ENCODE data around the gene EHBP1. TPM values are rescaled to one million over a fixed set of nuclear protein-coding genes. Genes with fewer than 3 reads are reported as not detected.
"Not testable (repeated sequence)": the region's sequence is repeated elsewhere in the genome, so short reads cannot be mapped to it uniquely, and the experiment has no call there.

Gene EHBP1
- total RNA-seq, 2 donors from 2014 or later: 22.4 to 22.9 TPM

DNA sequence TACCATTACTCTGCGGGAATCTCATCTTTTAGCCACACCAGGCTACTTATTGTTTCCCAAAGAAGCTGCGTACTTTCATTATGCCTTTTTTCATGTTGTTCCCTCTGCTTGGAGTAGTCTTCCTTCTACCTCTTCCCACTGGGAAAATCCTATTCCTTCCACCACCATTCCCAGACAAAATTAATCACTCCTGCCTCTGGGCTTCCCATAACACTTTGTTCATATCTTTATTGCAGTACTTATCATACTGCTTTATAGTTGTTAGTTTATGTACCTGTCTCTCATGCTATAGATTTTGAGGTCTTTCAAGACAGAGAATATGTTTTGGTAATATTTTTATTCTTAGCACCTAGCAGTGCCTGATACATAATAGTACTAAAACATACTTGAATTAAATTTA is 361.3 kb downstream of the EHBP1 start:
- no peaks in the 10 kb centered on the region for H3K36me3 ChIP-seq
- peaks cover 0 to 19% of the 10 kb centered on the region in 2 donors for H3K27me3 ChIP-seq
- H3K9me3 ChIP-seq: no peaks in the 10 kb centered on the region
- no peak overlapping the region for H3K27ac ChIP-seq
- no peaks in the 10 kb centered on the region for H3K4me1 ChIP-seq
- TF ChIP-seq, protein P1, sequence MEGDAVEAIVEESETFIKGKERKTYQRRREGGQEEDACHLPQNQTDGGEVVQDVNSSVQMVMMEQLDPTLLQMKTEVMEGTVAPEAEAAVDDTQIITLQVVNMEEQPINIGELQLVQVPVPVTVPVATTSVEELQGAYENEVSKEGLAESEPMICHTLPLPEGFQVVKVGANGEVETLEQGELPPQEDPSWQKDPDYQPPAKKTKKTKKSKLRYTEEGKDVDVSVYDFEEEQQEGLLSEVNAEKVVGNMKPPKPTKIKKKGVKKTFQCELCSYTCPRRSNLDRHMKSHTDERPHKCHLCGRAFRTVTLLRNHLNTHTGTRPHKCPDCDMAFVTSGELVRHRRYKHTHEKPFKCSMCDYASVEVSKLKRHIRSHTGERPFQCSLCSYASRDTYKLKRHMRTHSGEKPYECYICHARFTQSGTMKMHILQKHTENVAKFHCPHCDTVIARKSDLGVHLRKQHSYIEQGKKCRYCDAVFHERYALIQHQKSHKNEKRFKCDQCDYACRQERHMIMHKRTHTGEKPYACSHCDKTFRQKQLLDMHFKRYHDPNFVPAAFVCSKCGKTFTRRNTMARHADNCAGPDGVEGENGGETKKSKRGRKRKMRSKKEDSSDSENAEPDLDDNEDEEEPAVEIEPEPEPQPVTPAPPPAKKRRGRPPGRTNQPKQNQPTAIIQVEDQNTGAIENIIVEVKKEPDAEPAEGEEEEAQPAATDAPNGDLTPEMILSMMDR (IDR thresholded peaks at IDR 0.05): no peak
- DNase-seq (ENCODE audit: low spot score): no peak
- no peak overlapping the region for H3K4me3 ChIP-seq

DNA sequence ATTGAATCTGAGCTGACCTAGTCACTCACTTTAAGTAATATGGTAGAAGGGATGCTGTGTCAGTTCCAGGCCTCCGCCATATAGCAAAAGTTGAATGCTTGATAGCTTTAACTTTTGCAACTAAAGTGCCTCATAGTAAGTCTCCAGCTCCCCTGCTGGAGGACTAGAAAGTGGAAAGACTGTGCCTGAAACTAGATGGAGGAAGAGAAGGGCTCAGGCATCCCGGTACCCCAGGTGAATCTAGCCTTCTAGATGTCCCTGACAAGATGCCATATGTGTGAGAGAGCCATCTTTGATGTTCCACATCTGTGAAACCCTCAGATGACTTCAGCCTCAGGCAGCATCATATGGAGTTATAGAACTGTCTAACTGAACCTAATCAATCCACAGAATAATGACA is 366.2 kb downstream of the EHBP1 start:
- TF ChIP-seq, protein P1 (IDR thresholded peaks at IDR 0.05): no peak
- peaks cover 0 to 6% of the 10 kb centered on the region in 2 donors for H3K27me3 ChIP-seq
- no peaks in the 10 kb centered on the region for H3K9me3 ChIP-seq
- no peak overlapping the region for H3K27ac ChIP-seq
- no peaks in the 10 kb centered on the region for H3K4me1 ChIP-seq
- no peak for DNase-seq (ENCODE audit: low spot score)
- H3K4me3 ChIP-seq: no peak overlapping the region
- no peaks in the 10 kb centered on the region for H3K36me3 ChIP-seq

DNA sequence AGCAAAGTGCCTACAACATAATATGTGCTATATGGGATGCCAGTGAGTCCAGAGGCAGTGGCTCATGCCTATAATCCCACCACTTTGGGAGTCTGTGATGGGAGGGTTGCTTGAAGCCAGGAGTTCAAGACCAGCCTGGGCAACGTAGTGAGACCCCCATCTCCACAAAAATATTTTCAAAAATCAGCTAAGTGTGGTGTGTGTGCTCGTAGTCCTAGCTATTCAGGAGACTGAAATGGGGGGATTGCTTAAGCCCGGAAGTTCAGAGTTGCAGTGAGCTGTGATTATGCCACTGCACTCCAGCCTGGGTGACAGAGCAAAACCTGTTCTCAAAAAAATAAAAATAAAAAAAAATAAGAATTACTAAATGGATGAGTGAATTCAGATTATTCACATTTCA is 368.5 kb downstream of the EHBP1 start:
- DNase-seq (ENCODE audit: low spot score): no peak
- H3K4me1 ChIP-seq: no peaks in the 10 kb centered on the region
- TF ChIP-seq, protein P1 (IDR thresholded peaks at IDR 0.05): no peak
- no peak overlapping the region for H3K27ac ChIP-seq
- no peak overlapping the region for H3K4me3 ChIP-seq
- H3K27me3 ChIP-seq: no peaks in the 10 kb centered on the region
- no peaks in the 10 kb centered on the region for H3K36me3 ChIP-seq
- H3K9me3 ChIP-seq: no peaks in the 10 kb centered on the region

DNA sequence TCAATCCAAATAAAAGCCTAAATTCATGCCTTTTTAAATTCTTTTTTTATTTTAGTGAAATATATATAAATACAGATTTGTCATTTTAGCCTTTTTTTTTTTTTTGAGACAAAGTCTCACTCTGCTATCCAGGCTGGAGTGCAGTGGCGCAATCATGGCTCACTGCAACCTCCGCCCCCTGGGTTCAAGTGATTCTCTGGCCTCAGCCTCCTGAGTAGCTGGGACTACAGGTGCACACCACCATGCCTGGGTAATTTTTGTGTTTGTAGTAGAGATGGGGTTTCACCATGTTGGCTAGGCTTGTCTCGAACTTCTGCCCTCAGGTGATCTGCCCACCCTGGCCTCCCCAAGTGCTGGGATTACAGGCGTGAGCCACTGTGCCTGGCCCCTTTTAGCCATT is 368.9 kb downstream of the EHBP1 start:
- H3K27me3 ChIP-seq; H3K27ac ChIP-seq; DNase-seq (ENCODE audit: low spot score); H3K9me3 ChIP-seq; H3K36me3 ChIP-seq; H3K4me3 ChIP-seq; H3K4me1 ChIP-seq: not testable (repeated sequence)

DNA sequence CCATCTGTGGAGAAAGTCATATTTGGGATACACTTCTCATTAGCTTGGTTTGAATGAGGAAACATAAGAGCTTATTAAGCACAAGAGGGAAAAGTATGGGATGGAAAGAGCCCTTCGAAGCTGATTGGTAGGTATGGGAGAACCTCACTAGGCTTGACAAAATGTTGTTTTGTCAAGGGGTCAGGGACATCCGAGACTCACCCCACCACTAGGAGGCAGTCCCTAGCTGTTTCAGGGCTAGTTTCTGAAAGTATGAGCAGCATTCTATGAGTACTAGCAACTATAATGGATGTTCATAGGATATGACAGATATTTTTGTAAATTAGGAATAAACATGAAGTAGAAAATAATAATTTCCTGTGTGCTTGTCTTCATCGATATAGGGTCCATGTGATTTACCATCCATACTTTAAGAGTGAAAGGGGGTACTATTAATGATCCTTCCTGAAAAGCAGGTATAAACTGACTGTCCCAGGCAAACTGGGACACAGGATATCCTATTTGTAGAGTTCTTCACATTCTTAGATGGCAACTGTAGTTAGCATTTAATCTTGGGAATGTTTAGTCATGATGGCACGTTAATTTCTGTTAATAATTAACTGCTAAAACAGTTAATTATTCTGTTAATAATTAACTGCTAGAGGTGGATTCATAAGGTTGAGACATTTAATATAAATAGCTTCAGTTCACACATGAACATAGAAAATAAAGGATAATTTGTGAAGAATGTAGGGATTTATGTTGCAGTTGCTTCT is 373.5 kb downstream of the EHBP1 start:
- TF ChIP-seq, protein P1 (IDR thresholded peaks at IDR 0.05): peak in 1 of 2 donors; percentile 14
- H3K27me3 ChIP-seq: no peaks in the 10 kb centered on the region

DNA sequence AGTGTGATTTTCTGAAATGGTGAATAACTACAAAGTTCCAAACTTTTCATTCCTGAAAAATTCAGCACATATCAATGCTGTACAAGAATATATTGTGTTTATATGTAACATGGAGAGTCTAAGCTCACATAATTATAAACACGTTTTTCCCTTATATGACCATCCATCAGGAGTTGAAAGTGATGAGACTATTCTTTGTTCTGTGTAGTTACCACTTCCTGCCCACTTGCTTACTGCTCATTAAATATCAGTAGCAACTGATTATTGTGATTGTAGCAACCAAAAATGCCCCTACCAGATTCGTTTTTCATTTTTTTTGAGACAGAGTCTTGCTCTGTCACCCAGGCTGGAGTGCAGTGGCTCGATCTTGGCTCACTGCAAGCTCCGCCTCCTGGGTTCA is 375.9 kb downstream of the EHBP1 start:
- no peaks in the 10 kb centered on the region for H3K9me3 ChIP-seq

More for the DNA sequence above, 373.5 kb downstream of the EHBP1 start:
- Histone ChIP-seq H3K4me1 (no peaks in the 10 kb centered on the region), H3K4me3 (no peak overlapping the region), H3K36me3 (no peaks in the 10 kb centered on the region), H3K27ac (no peak overlapping the region), H3K9me3 (no peaks in the 10 kb centered on the region)
- DNase-seq (ENCODE audit: low spot score): no peak

More for the DNA sequence above, 375.9 kb downstream of the EHBP1 start:
- Histone ChIP-seq H3K4me3 (no peak overlapping the region), H3K27me3 (no peaks in the 10 kb centered on the region), H3K27ac (no peak overlapping the region), H3K36me3 (no peaks in the 10 kb centered on the region), H3K4me1 (no peaks in the 10 kb centered on the region)
- TF ChIP-seq, protein P1 (IDR thresholded peaks at IDR 0.05): no peak
- no peak for DNase-seq (ENCODE audit: low spot score)

Measured in right atrium auricular region (tissue), 2 donors.